K562 (cell line): ENCODE results near the gene GCNT4. TPM values are rescaled to one million over a fixed set of nuclear protein-coding genes. Genes with fewer than 3 reads are reported as not detected.

ENCODE experiments used
- ATAC-seq: fragments of 200-7000 bp; cut with Tn5 transposase; 3 replicates; pipeline ENCODE4 v1.9.1; 2020; ENCODE audit warnings: moderate library complexity
- BruUV-seq: library from RNA; stranded (reverse); fragments of 400-500 nt; replicated peaks from 2 replicates; lab custom pipeline; 2021; lab: Mats Ljungman, UMichigan
- CTCF ChIA-PET: fragments of 300-600 bp; formaldehyde crosslinking; extraction: SDS; loops from one replicate; lab custom pipeline; 2021; ENCODE audit warnings: low intra/inter-chr PET ratio; lab: Yijun Ruan, JAX
- POLR2A ChIA-PET: fragments of 300-600, 350-650 bp; sonication (Branson Sonifier 250); formaldehyde crosslinking; extraction: SDS; loops from one replicate; lab custom pipeline; 2021; ENCODE audit warnings: antibody characterized with exemption, inconsistent platforms; lab: Yijun Ruan, JAX
- DNase-seq, 4 experiments: peaks; one replicate each; pipeline versions ENCODE4 v3.0.0 to v3.0.0-alpha.2; 2011 to 2018; ENCODE audit warnings: low spot score in 3 of 4, mixed read lengths in 3 of 4; ENCODE audit errors: extremely low read depth in 1 of 4
- FAIRE-seq: peaks from 2 replicates; lab custom pipeline; 2011; peaks lifted over from hg19 to GRCh38; lab: Jason Lieb, UNC
- H2AFZ ChIP-seq: 2 replicates; pipeline ENCODE4 v1.6.0; 2011; ENCODE audit warnings: low read depth, low read length, control low read depth, inconsistent platforms
- H3K27ac ChIP-seq: fragments of 200-600 bp; 3 replicates; pipeline ENCODE4 v1.8.0; 2011; ENCODE audit warnings: low read depth, mild to moderate bottlenecking, control low read depth, inconsistent platforms, low read length, moderate library complexity, mixed read lengths; ENCODE audit errors: extremely low read depth
- H3K27me3 ChIP-seq, 2 experiments: fragments of 300-600 bp in 1 of 2; 2 replicates in 1 of 2; 3 replicates in 1 of 2; pipeline versions ENCODE4 v1.6.0 to v1.8.0; 2011; ENCODE audit warnings: inconsistent platforms in 2 of 2, low read length in 2 of 2, mild to moderate bottlenecking in 1 of 2, mixed read lengths in 1 of 2, moderate library complexity in 1 of 2; ENCODE audit not compliant: control insufficient read depth in 2 of 2, insufficient read depth in 2 of 2
- H3K36me3 ChIP-seq: fragments of 300-600 bp; 3 replicates; pipeline ENCODE4 v1.8.0; 2011; ENCODE audit warnings: mild to moderate bottlenecking, low read length, inconsistent platforms; ENCODE audit not compliant: control insufficient read depth, insufficient read depth
- H3K4me1 ChIP-seq, 2 experiments: fragments of 200-600 bp in 1 of 2; replicated peaks in 1 of 2; 2 replicates in 1 of 2; 3 replicates in 1 of 2; pipeline versions ENCODE4 v1.5.1 to v1.8.0; 2011; ENCODE audit warnings: inconsistent platforms in 2 of 2, low read length in 2 of 2, mild to moderate bottlenecking in 1 of 2, mixed read lengths in 1 of 2, moderate library complexity in 1 of 2; ENCODE audit not compliant: control insufficient read depth in 2 of 2, insufficient read depth in 2 of 2
- H3K4me2 ChIP-seq: 2 replicates; pipeline ENCODE4 v1.6.1; 2011; ENCODE audit warnings: low read length, control low read depth, inconsistent platforms, mixed read lengths; ENCODE audit not compliant: insufficient read depth
- H3K4me3 ChIP-seq: fragments of 200-600 bp; sonication (generic), shearing (Covaris generic); 2 replicates; pipeline ENCODE4 v1.5.1; 2016; ENCODE audit warnings: control low read depth, inconsistent platforms
- H3K79me2 ChIP-seq: fragments of 200-600 bp; 3 replicates; pipeline ENCODE4 v1.8.0; 2011; ENCODE audit warnings: low read length, inconsistent platforms; ENCODE audit not compliant: control insufficient read depth, insufficient read depth
- H3K9ac ChIP-seq, 2 experiments: 2 replicates each; pipeline versions ENCODE4 v1.6.0 to v1.6.1; 2011; ENCODE audit warnings: low read depth in 2 of 2, low read length in 2 of 2, control low read depth in 1 of 2, inconsistent platforms in 1 of 2, mild to moderate bottlenecking in 1 of 2, mixed read lengths in 1 of 2; ENCODE audit not compliant: insufficient read depth in 1 of 2
- H3K9me1 ChIP-seq: one replicate; pipeline ENCODE4 v1.6.0; 2011; ENCODE audit warnings: inconsistent platforms, mild to moderate bottlenecking, low read length, moderate library complexity; ENCODE audit not compliant: control insufficient read depth, insufficient read depth
- H3K9me3 ChIP-seq: replicated peaks from 2 replicates; pipeline ENCODE4 v1.5.1; 2011; ENCODE audit warnings: low read depth, low read length, inconsistent platforms; ENCODE audit not compliant: control insufficient read depth, insufficient read depth
- H4K20me1 ChIP-seq: replicated peaks from 2 replicates; pipeline ENCODE4 v1.6.1; 2011; ENCODE audit warnings: low read length, inconsistent platforms, mixed read lengths; ENCODE audit not compliant: control insufficient read depth, insufficient read depth
- ATF1 ChIP-seq, 2 experiments: fragments of 450-650 bp in 1 of 2; IDR thresholded peaks; 2 replicates each; pipeline ENCODE4 v1.6.1; 2016; ENCODE audit warnings: missing compliant biosample characterization in 1 of 2, missing genetic modification characterization in 1 of 2
- ATF7 ChIP-seq: fragments of 450-650 bp; IDR thresholded peaks from 2 replicates; pipeline ENCODE4 v1.7.1; 2014; ENCODE audit warnings: mild to moderate bottlenecking, moderate library complexity
- FIP1L1 ChIP-seq: fragments of 200-400 bp; formaldehyde crosslinking; IDR thresholded peaks from 2 replicates; pipeline ENCODE4 v1.6.1; 2018; ENCODE audit warnings: mild to moderate bottlenecking, low read depth, low read length; ENCODE audit not compliant: poor library complexity, severe bottlenecking
- IRF2 ChIP-seq: sonication (generic); formaldehyde crosslinking; IDR thresholded peaks from 2 replicates; pipeline ENCODE4 v1.8.1; 2022; ENCODE audit warnings: mild to moderate bottlenecking, missing genetic modification reagents
- KDM5B ChIP-seq: fragments of 200-600 bp; sonication (generic); IDR thresholded peaks from 2 replicates; pipeline ENCODE4 v1.6.1; 2012; ENCODE audit warnings: low read depth, mild to moderate bottlenecking, moderate library complexity, low read length, control low read depth, inconsistent platforms; ENCODE audit not compliant: insufficient replicate concordance
- ZNF224 ChIP-seq: sonication (generic); formaldehyde crosslinking; IDR thresholded peaks from 2 replicates; pipeline ENCODE4 v1.8.0; 2022; ENCODE audit warnings: mild to moderate bottlenecking, missing genetic modification reagents
- WGBS: fragments of 100-300 bp; shearing (Covaris generic); methylation state at CpG from one replicate; pipeline ENCODE4 v1.1.6; 2016; ENCODE audit warnings: low coverage, mixed read lengths; ENCODE audit not compliant: insufficient coverage; ENCODE audit errors: missing lambda C conversion rate; 5-methylcytosine and 5-hydroxymethylcytosine counted together
- in situ Hi-C: fragments of 300-500 bp; cut with MboI; formaldehyde crosslinking; loops from 4 replicates; pipeline ENCODE4 v1.15.0; 2018; ENCODE audit warnings: inconsistent platforms, mixed read lengths
- intact Hi-C: fragments of 100-400 bp; cut with micrococcal nuclease; formaldehyde crosslinking; loops from 2 replicates; pipeline ENCODE4 v1.14.2; 2022
- polyA plus RNA-seq, 8 experiments: library from polyadenylated mRNA; depleted of rRNA in 4 of 8; stranded (reverse) in 5 of 8; unstranded in 3 of 8; fragments of >200 nt; fragmentation: Nextera tagmentation in 2 of 8; fragmentation: Illumina TruSeq in 1 of 8; extraction: Ambion mirVana in 2 of 8; extraction: Trizol in 1 of 8; gene quantifications; 2 replicates each; pipeline versions ENCODE4 v1.2.1 to v1.2.3, GENCODE V29; 2011 to 2014; ENCODE audit warnings: inconsistent platforms in 1 of 8, missing spikeins in 1 of 8
- total RNA-seq, 7 experiments: library from RNA; depleted of rRNA in 6 of 7; stranded (reverse); fragments of >200 nt in 6 of 7; fragmentation: Illumina TruSeq in 2 of 7; extraction: Trizol in 2 of 7; gene quantifications; 2 replicates each; pipeline versions ENCODE4 v1.2.1 to v1.2.3, GENCODE V29; 2011 to 2021; ENCODE audit warnings: low replicate concordance in 1 of 7
- TF ChIP-seq, protein P1 (sequence below): fragments of 250-450 bp; sonication (Bioruptor Pico); IDR thresholded peaks from 2 replicates; pipeline ENCODE4 v1.4.0; 2020; ENCODE audit warnings: mild to moderate bottlenecking, moderate library complexity

The GCNT4 gene
- total and polyA plus RNA-seq, 9 of the 15 experiments (the other 6 are each of a cell fraction or from before 2014, with no cell fraction given), result 0.01 TPM; not detected in 8

DNA sequence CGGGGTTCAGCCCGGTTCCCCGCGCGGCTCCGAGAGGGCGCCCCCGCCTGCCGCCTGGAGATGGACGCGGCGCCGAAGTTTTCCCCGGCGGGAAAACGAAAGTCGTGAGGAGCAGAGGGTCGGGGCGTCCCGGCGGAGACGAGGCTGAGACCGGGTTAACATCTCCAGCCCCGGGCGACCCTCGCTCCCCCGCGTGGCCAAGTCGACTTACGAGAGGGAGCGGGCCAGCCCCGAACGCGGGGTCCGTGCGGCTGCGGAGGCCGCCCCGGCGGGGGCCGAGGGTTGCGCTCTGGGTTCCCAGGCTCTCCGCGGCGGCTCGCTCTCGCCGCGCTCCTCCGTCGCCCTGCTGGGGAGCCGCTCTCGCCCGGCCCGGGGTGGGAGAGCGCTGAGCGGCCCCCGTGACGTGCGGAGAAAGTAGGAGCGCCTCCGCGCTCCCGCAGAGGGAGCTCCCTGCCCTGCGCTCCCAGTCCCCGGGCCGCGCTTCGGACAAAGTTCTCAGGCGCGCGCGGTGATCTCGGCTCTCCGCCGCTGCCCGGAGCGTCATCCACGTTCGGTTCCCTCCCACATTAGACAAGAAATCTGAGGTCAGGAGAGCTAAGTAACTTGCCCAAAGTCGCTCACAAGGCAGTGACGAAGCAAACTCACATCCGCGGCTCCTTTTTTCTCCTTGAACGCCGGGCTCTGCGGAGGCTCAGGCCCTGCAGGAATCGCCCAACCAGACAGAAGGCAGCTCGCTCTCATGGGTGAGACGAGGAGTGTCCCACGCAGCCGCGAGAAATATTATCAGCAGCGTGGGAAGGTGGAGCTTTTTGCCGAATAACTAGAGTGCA, 1.2 kb upstream of the GCNT4 start:
- 15% methylated on average over 58 of the region's 95 CpGs for WGBS
- ChIA-PET POLR2A (no interaction called here), CTCF (no interaction called here)
- peak; percentile 28; the same call in 2 of the 3 replicates for ATAC-seq
- Histone ChIP-seq H3K27me3 (peaks cover 16 to 36% of the 10 kb centered on the region in 2 experiments), H3K27ac (no peak overlapping the region), H4K20me1 (no peaks in the 10 kb centered on the region)
- TF ChIP-seq ATF1 (CRISPR knock-in tag; IDR thresholded peaks at IDR 0.05) (no peak), ATF1 (tag; IDR thresholded peaks at IDR 0.05) (0 out of 2 replicates have a peak, but pooled peaks have one; percentile 21), ATF7 (no peak), KDM5B (no peak), FIP1L1 (no peak), ZNF224 (CRISPR knock-in tag) (no peak), IRF2 (CRISPR knock-in tag) (no peak)
- TF ChIP-seq, protein P1, sequence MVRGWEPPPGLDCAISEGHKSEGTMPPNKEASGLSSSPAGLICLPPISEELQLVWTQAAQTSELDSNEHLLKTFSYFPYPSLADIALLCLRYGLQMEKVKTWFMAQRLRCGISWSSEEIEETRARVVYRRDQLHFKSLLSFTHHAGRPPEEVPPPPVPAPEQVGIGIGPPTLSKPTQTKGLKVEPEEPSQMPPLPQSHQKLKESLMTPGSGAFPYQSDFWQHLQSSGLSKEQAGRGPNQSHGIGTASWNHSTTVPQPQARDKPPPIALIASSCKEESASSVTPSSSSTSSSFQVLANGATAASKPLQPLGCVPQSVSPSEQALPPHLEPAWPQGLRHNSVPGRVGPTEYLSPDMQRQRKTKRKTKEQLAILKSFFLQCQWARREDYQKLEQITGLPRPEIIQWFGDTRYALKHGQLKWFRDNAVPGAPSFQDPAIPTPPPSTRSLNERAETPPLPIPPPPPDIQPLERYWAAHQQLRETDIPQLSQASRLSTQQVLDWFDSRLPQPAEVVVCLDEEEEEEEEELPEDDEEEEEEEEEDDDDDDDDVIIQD (CRISPR knock-in tag), result no peak
- TF ChIP-seq, all 486 proteins: peak for 1
- Histone ChIP-seq H3K9me1 (no peaks in the 10 kb centered on the region), H3K4me1 (peaks cover 0 to 16% of the 10 kb centered on the region in 2 experiments; a peak in 3 of 5 replicates), H2AFZ (0 out of 2 replicates have a peak overlapping the region, but pooled peaks have one; percentile 4), H3K4me2 (no peak overlapping the region), H3K79me2 (no peaks in the 10 kb centered on the region), H3K9me3 (no peaks in the 10 kb centered on the region), H3K9ac (no peak overlapping the region), H3K36me3 (no peaks in the 10 kb centered on the region), H3K4me3 (0 out of 2 replicates have a peak overlapping the region, but pooled peaks have one; percentile 14)
- BruUV-seq, result no TSS peak
- in situ Hi-C loops, result no loop called here
- DNase-seq (peak in 2 of 4 experiments; percentile 8 to 11), FAIRE-seq (no peak)
- intact Hi-C loops, result no loop called here
